GM12878 (cell line): Measurements from ENCODE around the gene TUNAR. TPM values are rescaled to one million over a fixed set of nuclear protein-coding genes. Genes with fewer than 3 reads are reported as not detected.

ENCODE experiments used
- ATAC-seq: fragments of 200-7000 bp; cut with Tn5 transposase; 3 replicates; pipeline ENCODE4 v1.9.1; 2020; ENCODE audit warnings: mild to moderate bottlenecking, moderate library complexity
- BruUV-seq: library from RNA; stranded (reverse); fragments of 400-500 nt; replicated peaks from 2 replicates; lab custom pipeline; 2021; lab: Mats Ljungman, UMichigan
- CTCF ChIA-PET: fragments of 300-600 bp; sonication (Branson Sonifier 250); formaldehyde crosslinking; extraction: SDS; loops from one replicate; lab custom pipeline; 2021; ENCODE audit warnings: inconsistent platforms; lab: Yijun Ruan, JAX
- POLR2A ChIA-PET: fragments of 350-600 bp; formaldehyde crosslinking; extraction: SDS; loops from one replicate; lab custom pipeline; 2021; ENCODE audit warnings: inconsistent platforms; lab: Charles Lee
- RAD21 ChIA-PET: fragments of 300-600 bp; sonication (Branson Sonifier 250); formaldehyde crosslinking; loops from one replicate; lab custom pipeline; 2023; ENCODE audit warnings: antibody characterized with exemption; ENCODE audit not compliant: unreplicated experiment; lab: Charles Lee
- SMC1A ChIA-PET: fragments of 300-600 bp; sonication (Branson Sonifier 250); formaldehyde crosslinking; loops from one replicate; lab custom pipeline; 2023; ENCODE audit not compliant: unreplicated experiment, uncharacterized antibody; lab: Charles Lee
- DNase-seq: peaks from one replicate; pipeline ENCODE4 v3.0.0-alpha.2; 2011; ENCODE audit warnings: low read depth, low spot score
- FAIRE-seq: peaks from 3 replicates; lab custom pipeline; 2011; peaks lifted over from hg19 to GRCh38; lab: Jason Lieb, UNC
- H2AFZ ChIP-seq: 2 replicates; pipeline ENCODE4 v1.6.0; 2011; ENCODE audit warnings: low read depth, low read length, control low read depth; ENCODE audit not compliant: control insufficient read depth
- H3K27ac ChIP-seq: 2 replicates; pipeline ENCODE4 v1.5.1; 2011; ENCODE audit warnings: control low read depth; ENCODE audit not compliant: control insufficient read depth, insufficient read depth
- H3K27me3 ChIP-seq, 2 experiments: replicated peaks in 1 of 2; 2 replicates each; pipeline versions ENCODE4 v1.6.0 to v1.6.1; 2011; ENCODE audit warnings: low read length in 1 of 2; ENCODE audit not compliant: control insufficient read depth in 2 of 2, insufficient read depth in 2 of 2
- H3K36me3 ChIP-seq, 2 experiments: 2 replicates each; pipeline ENCODE4 v1.5.1; 2011; ENCODE audit warnings: low read length in 1 of 2; ENCODE audit not compliant: control insufficient read depth in 2 of 2, insufficient read depth in 2 of 2
- H3K4me1 ChIP-seq: 2 replicates; pipeline ENCODE4 v1.6.1; 2011; ENCODE audit warnings: mild to moderate bottlenecking, low read length, moderate library complexity, mixed read lengths; ENCODE audit not compliant: control insufficient read depth, insufficient read depth
- H3K4me2 ChIP-seq: 2 replicates; pipeline ENCODE4 v1.6.0; 2011; ENCODE audit warnings: control low read depth; ENCODE audit not compliant: control insufficient read depth, insufficient read depth
- H3K4me3 ChIP-seq: fragments of 200-600 bp; sonication (generic); 2 replicates; pipeline ENCODE4 v1.5.1; 2016
- H3K79me2 ChIP-seq: 2 replicates; pipeline ENCODE4 v1.6.0; 2011; ENCODE audit warnings: low read length; ENCODE audit not compliant: control insufficient read depth, insufficient read depth
- H3K9ac ChIP-seq: 2 replicates; pipeline ENCODE4 v1.8.0; 2011; ENCODE audit warnings: low read length, control low read depth, mixed read lengths; ENCODE audit not compliant: control insufficient read depth, insufficient read depth
- H3K9me3 ChIP-seq: replicated peaks from 3 replicates; pipeline ENCODE4 v1.5.1; 2011; ENCODE audit warnings: mild to moderate bottlenecking, low read length; ENCODE audit not compliant: control insufficient read depth, insufficient read depth
- H4K20me1 ChIP-seq: 2 replicates; pipeline ENCODE4 v1.6.0; 2011; ENCODE audit not compliant: control insufficient read depth, insufficient read depth
- ASH2L ChIP-seq: fragments of 300-600, 200-600 bp; sonication (generic); IDR thresholded peaks from 2 replicates; pipeline ENCODE4 v1.6.1; 2017; ENCODE audit warnings: low read depth, mild to moderate bottlenecking, borderline replicate concordance
- BCL11A ChIP-seq: IDR thresholded peaks from 2 replicates; pipeline ENCODE4 v1.6.1; 2011; ENCODE audit warnings: low read depth, low read length
- CHD4 ChIP-seq: fragments of 200-600 bp; sonication (generic); IDR thresholded peaks from 2 replicates; pipeline ENCODE4 v1.6.1; 2016; ENCODE audit warnings: mild to moderate bottlenecking
- IKZF2 ChIP-seq, 2 experiments: fragments of 450-650 bp; IDR thresholded peaks; 2 replicates each; pipeline ENCODE4 v1.6.1; 2017; ENCODE audit warnings: mild to moderate bottlenecking in 2 of 2, moderate library complexity in 2 of 2
- LARP7 ChIP-seq: fragments of 450-650 bp; IDR thresholded peaks from 2 replicates; pipeline ENCODE4 v1.6.1; 2017; ENCODE audit warnings: mild to moderate bottlenecking
- MXI1 ChIP-seq: fragments of 150-350 bp; IDR thresholded peaks from 2 replicates; pipeline ENCODE4 v1.6.1; 2011; ENCODE audit warnings: low read depth, mild to moderate bottlenecking, inconsistent platforms, low read length, improper control_type of control experiment
- NBN ChIP-seq: fragments of 450-650 bp; IDR thresholded peaks from 2 replicates; pipeline ENCODE4 v1.6.1; 2016
- POLR2A ChIP-seq: IDR thresholded peaks from 2 replicates; pipeline ENCODE4 v1.6.1; 2011; ENCODE audit warnings: low read depth, mild to moderate bottlenecking, low read length
- SMAD1 ChIP-seq: fragments of 450-650 bp; IDR thresholded peaks from 2 replicates; pipeline ENCODE4 v1.6.1; 2018; ENCODE audit warnings: mild to moderate bottlenecking, low read depth; ENCODE audit not compliant: partially characterized antibody
- SREBF1 ChIP-seq: IDR thresholded peaks from 2 replicates; pipeline ENCODE4 v1.6.1; 2012; ENCODE audit warnings: mild to moderate bottlenecking, low read length
- STAT1 ChIP-seq: fragments of 450-650 bp; conservative IDR thresholded peaks from 2 replicates; pipeline ENCODE4 v1.6.1; 2014; ENCODE audit warnings: antibody characterized with exemption, mild to moderate bottlenecking
- WGBS: methylation state at CpG from one replicate; pipeline ENCODE4 v1.1.6; 2016; ENCODE audit warnings: low lambda C conversion rate; ENCODE audit not compliant: insufficient replicate concordance, insufficient coverage; ENCODE audit errors: missing lambda C conversion rate; 5-methylcytosine and 5-hydroxymethylcytosine counted together
- in situ Hi-C: fragments of 300-500 bp; cut with MboI; formaldehyde crosslinking; loops from 9 replicates; pipeline ENCODE4 v1.14.3; 2018; ENCODE audit warnings: mixed read lengths
- intact Hi-C: fragments of 100-400 bp; cut with micrococcal nuclease; formaldehyde crosslinking; loops from one replicate; pipeline ENCODE4 v1.14.2; 2022; ENCODE audit not compliant: unreplicated experiment
- polyA plus RNA-seq, 11 experiments: library from polyadenylated mRNA; depleted of rRNA in 4 of 11; unstranded in 6 of 11; stranded (reverse) in 5 of 11; fragments of >200 nt; fragmentation: Nextera tagmentation in 4 of 11; fragmentation: Illumina TruSeq in 1 of 11; extraction: Ambion mirVana in 4 of 11; extraction: Trizol in 1 of 11; gene quantifications; 1 replicate in 1 of 11; 2 replicates in 10 of 11; pipeline versions ENCODE4 v1.2.1 to v1.2.3, GENCODE V29; 2011 to 2016; ENCODE audit warnings: inconsistent platforms in 2 of 11, missing spikeins in 2 of 11, low read depth in 1 of 11
- total RNA-seq, 4 experiments: library from RNA; depleted of rRNA in 3 of 4; stranded (reverse); fragments of >200 nt in 3 of 4; fragmentation: Illumina TruSeq in 1 of 4; extraction: Trizol in 1 of 4; gene quantifications; 2 replicates each; pipeline versions ENCODE4 v1.2.1 to v1.2.3, GENCODE V29; 2013 to 2021
- TF ChIP-seq, protein P1 (sequence below): IDR thresholded peaks from 2 replicates; pipeline ENCODE4 v1.6.1; 2011; ENCODE audit warnings: borderline replicate concordance, low read depth, mild to moderate bottlenecking, moderate library complexity, mixed read lengths, low read length; ENCODE audit not compliant: insufficient read depth; ENCODE audit errors: extremely low read length
- TF ChIP-seq, protein P2 (sequence below): IDR thresholded peaks from 2 replicates; pipeline ENCODE4 v1.6.1; 2012; ENCODE audit warnings: low read depth, low read length, improper control_type of control experiment
- TF ChIP-seq, protein P3 (sequence below): fragments of 450-650 bp; IDR thresholded peaks from 2 replicates; pipeline ENCODE4 v1.6.1; 2018; ENCODE audit warnings: mild to moderate bottlenecking, low read depth, moderate library complexity; ENCODE audit not compliant: partially characterized antibody

TUNAR gene
- total and polyA plus RNA-seq, 10 of the 15 experiments (the other 5 are each of a cell fraction or from before 2014, with no cell fraction given): 0.02 TPM; not detected in 9

DNA sequence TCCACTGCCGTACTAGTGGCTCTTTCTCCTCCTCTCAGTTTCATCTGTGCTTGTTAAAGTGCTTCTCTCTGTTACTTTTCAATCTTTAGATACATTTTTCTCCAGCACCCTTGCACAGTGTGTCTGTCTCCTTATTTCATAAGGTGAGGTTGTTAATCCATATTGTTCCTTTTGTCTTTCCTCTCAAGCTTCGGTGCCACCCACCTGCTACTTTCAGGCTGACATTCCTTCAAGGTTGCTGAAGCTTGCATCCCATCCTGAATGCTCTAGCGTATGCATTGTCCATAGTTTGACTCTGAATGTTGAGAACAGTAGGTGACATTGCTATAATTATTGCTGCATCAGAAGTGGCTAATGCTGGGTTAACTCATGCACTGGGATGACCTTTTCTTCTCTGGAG, 20.6 kb downstream of the TUNAR start:
- CTCF ChIA-PET: no interaction called here
- WGBS: 18% methylated on average over 3 of the region's 3 CpGs
- H3K9ac ChIP-seq: no peak overlapping the region
- H3K27me3 ChIP-seq: peaks cover 5 to 7% of the 10 kb centered on the region in 2 experiments; a peak in 3 of 4 replicates
- H3K4me2 ChIP-seq: no peak overlapping the region
- no peak overlapping the region for H3K27ac ChIP-seq
- no peaks in the 10 kb centered on the region for H3K4me1 ChIP-seq
- RAD21 ChIA-PET: no interaction called here
- in situ Hi-C loops (no loop called here), intact Hi-C loops (no loop called here)
- SMC1A ChIA-PET: interaction anchor here (1.1 to 1.4 kb wide), 2 partner anchors 11 to 201 kb away, joined by 3 to 4 read pairs; no protein-coding TSS in a partner anchor
- POLR2A ChIA-PET: no interaction called here
- H3K9me3 ChIP-seq: no peaks in the 10 kb centered on the region
- no peak for FAIRE-seq
- H2AFZ ChIP-seq: no peak overlapping the region
- H3K4me3 ChIP-seq: no peak overlapping the region
- DNase-seq: no peak
- no peaks in the 10 kb centered on the region for H4K20me1 ChIP-seq
- H3K79me2 ChIP-seq: no peaks in the 10 kb centered on the region
- no peak for ATAC-seq
- H3K36me3 ChIP-seq: no peaks in the 10 kb centered on the region
- no TSS peak for BruUV-seq
- TF ChIP-seq, protein P1, sequence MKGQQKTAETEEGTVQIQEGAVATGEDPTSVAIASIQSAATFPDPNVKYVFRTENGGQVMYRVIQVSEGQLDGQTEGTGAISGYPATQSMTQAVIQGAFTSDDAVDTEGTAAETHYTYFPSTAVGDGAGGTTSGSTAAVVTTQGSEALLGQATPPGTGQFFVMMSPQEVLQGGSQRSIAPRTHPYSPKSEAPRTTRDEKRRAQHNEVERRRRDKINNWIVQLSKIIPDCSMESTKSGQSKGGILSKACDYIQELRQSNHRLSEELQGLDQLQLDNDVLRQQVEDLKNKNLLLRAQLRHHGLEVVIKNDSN: no peak
- TF ChIP-seq BCL11A (no peak), MXI1 (no peak), SREBF1 (no peak)
- TF ChIP-seq, protein P2, sequence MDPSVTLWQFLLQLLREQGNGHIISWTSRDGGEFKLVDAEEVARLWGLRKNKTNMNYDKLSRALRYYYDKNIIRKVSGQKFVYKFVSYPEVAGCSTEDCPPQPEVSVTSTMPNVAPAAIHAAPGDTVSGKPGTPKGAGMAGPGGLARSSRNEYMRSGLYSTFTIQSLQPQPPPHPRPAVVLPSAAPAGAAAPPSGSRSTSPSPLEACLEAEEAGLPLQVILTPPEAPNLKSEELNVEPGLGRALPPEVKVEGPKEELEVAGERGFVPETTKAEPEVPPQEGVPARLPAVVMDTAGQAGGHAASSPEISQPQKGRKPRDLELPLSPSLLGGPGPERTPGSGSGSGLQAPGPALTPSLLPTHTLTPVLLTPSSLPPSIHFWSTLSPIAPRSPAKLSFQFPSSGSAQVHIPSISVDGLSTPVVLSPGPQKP: no peak

DNA sequence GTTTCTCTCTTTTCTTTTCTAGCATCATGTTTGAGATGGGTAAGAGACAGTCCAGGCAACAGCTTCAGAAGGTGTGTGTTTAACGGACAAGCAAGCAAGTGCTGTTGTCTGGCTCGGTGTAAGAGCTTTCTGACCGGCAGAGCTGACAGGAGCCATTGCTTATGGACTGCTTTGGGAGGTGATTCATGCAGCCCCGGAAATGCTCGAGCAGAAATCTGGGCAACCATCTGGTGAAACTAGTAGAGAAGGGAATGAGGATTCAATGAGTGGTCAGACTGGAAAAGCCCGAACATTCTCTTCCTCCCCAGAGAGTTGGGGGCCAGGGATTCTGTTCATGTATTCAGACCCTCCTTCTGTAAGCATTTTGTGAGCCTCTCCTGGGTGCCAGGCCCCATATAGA, 24.4 kb downstream of the TUNAR start:
- H3K9ac ChIP-seq: no peak overlapping the region
- 13% methylated on average over 6 of the region's 6 CpGs for WGBS
- intact Hi-C loops (no loop called here), in situ Hi-C loops (no loop called here)
- no peaks in the 10 kb centered on the region for H4K20me1 ChIP-seq
- ChIA-PET CTCF (no interaction called here), POLR2A (no interaction called here), RAD21 (no interaction called here), SMC1A (no interaction called here)
- no peak for DNase-seq
- no peaks in the 10 kb centered on the region for H3K79me2 ChIP-seq
- no peak overlapping the region for H3K27ac ChIP-seq
- peaks cover 3 to 5% of the 10 kb centered on the region in 2 experiments for H3K27me3 ChIP-seq
- H3K9me3 ChIP-seq: no peaks in the 10 kb centered on the region
- BruUV-seq: no TSS peak
- no peaks in the 10 kb centered on the region for H3K36me3 ChIP-seq
- ATAC-seq: no peak
- H3K4me2 ChIP-seq: no peak overlapping the region
- no peak overlapping the region for H2AFZ ChIP-seq
- no peak for FAIRE-seq
- no peaks in the 10 kb centered on the region for H3K4me1 ChIP-seq
- no peak overlapping the region for H3K4me3 ChIP-seq
- no peak for TF ChIP-seq LARP7
- TF ChIP-seq ASH2L: no peak
- TF ChIP-seq POLR2A: no peak
- TF ChIP-seq STAT1: no peak
- no peak for TF ChIP-seq NBN
- no peak for TF ChIP-seq IKZF2 (IDR thresholded peaks at IDR 0.05)
- TF ChIP-seq SMAD1: no peak
- TF ChIP-seq, protein P3, sequence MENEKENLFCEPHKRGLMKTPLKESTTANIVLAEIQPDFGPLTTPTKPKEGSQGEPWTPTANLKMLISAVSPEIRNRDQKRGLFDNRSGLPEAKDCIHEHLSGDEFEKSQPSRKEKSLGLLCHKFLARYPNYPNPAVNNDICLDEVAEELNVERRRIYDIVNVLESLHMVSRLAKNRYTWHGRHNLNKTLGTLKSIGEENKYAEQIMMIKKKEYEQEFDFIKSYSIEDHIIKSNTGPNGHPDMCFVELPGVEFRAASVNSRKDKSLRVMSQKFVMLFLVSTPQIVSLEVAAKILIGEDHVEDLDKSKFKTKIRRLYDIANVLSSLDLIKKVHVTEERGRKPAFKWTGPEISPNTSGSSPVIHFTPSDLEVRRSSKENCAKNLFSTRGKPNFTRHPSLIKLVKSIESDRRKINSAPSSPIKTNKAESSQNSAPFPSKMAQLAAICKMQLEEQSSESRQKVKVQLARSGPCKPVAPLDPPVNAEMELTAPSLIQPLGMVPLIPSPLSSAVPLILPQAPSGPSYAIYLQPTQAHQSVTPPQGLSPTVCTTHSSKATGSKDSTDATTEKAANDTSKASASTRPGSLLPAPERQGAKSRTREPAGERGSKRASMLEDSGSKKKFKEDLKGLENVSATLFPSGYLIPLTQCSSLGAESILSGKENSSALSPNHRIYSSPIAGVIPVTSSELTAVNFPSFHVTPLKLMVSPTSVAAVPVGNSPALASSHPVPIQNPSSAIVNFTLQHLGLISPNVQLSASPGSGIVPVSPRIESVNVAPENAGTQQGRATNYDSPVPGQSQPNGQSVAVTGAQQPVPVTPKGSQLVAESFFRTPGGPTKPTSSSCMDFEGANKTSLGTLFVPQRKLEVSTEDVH: no peak
- no peak for TF ChIP-seq CHD4
